Raji (cell line): Measurements from ENCODE around the gene MFN2.

ENCODE experiments used
- POLR2A ChIP-seq: IDR thresholded peaks from 2 replicates; pipeline ENCODE4 v1.6.1; 2011; ENCODE audit warnings: low read depth, low read length, control low read depth; ENCODE audit not compliant: insufficient read depth

Gene MFN2

DNA sequence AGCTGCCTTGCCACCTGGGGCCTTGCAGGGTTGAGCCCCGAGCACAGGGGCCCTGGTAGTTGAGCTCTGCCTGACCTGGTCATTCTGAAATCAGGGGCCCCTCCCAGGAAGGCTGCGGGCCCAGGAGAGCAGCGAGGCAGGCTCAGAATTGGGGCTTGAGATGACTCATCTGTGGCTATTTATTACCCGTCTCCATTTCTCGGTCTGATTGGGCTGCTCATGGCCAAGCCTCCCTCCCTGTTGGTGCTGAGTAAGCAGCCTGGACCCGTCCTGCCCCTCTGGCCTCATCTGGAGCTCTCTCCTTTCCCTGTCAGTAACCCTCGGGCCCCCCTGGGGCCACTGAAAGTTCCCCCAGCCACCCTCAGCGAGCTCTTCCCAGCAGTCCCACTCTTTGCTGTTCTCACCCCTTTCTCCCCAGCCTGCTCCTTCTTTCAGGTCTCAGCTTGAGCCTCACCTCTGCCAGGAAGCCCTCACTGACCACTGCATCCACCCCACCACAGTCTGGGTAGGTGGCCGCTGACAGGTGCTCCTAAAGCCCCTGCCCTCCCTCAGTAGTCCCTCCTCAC, 71.8 kb downstream of the MFN2 start:
- TF ChIP-seq POLR2A, result no peak

DNA sequence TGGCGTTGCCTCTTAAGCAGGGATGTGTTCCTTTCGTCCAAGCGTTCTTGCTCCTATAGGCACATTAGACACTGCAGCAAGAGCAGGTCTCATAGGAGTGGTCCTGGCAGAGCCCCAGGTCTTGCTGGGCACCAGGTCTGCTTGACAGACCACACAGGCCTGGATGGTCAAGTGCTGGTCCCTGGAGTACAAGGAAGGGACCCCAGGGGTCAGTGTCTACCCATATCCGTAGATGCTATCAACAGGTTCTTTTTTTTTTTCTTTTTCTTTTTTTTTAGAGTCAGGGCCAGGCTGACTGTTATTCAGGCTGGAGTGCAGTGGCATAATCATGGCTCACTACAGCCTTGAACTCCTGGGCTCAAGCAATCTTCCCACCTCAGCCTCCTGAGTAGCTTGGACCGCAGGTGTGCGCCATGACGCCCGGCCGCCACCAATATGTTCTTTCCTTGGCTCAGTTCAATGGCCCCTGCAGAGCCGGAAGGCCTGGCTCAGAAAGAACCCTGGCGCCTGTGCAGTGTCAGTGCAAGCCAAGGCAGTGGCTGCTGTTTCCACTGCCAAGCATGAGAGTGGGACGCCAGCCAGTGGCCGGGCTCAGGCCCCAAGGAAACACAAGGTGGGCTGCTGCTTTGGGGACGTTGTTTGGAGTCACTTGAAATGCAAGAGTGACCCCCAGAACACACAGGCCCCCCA, 72.9 kb downstream of the MFN2 start:
- no peak for TF ChIP-seq POLR2A

DNA sequence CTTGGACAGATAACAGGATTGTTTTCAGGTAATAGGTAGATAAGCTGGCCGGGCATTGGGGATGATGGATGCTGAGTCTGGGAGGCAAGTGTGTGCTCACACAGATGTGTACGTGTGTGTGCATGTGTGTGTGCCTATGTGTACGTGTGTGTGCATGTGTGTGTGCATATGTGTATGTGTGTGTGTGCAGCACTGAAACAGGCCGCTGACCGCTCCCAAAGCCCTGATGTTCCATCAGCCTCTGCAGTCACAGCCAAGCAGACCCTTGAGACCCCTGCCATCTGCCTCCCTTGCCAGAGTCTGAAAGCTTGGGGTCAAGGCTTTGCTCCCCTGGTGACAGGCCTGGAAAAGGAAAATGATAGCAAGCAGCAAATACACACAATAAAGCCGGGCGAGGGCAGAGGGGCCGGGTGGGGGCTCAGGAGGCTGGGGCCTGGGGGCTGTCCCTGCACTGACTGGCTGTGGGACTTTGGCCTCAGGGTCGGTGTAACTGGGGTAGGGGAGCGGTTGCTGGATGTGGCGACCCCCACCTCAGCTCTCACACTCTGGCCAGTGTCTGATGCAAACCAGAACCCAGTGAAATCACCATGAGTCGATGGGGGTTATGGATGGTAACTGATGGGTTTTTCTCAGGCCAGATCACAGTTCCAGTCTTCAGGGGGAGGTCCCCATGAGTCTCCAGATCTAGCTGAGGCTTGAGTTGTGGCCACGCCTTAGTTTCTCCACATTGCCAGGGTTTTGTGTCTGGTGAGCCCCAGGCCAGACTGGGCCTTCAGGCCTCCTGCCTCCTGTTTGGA, 73.7 kb downstream of the MFN2 start:
- TF ChIP-seq POLR2A, result no peak

DNA sequence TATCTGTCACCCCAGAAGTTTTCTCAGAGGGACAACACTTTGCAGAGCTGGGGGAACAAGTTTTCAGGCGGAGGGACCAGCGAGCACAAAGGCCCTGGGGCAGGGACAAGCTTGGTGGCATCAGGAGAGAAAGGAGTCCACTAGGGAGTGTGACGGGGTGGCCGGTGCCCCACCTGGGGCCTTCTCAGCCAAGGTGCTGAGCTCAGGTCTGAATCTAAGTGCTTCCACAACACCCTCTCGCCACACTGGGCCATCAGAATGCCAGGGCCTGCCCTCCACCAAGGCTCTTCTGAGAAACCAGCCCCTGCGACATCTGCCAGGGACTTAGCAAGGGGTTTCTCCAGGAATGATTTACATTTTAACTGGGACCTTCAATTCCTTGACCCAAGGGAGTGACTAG, 75.0 kb downstream of the MFN2 start:
- TF ChIP-seq POLR2A, result no peak

DNA sequence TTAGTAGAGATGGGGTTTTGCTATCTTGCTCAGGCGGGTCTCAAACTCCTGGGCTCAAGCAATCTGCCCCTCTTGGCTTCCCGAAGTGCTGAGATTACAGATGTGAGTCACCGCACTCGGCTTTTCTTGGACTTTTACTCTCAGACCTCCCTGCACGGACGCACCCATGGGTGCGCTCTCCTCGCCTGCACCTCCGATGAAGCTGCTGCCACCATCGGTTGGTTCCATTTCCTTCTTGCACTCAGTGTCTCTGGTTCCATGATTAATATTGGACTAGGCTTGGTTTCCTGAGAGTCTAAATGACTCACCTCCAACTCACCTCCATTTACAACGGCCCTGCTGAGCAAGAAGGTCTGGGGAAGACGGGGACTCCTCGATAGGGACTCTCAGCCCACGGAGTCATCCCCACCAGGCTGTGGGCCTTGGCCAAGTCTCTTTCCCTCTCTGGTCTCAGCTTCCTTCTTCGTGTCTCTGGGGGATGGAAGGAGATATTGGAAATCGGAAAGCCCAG, 76.1 kb downstream of the MFN2 start:
- no peak for TF ChIP-seq POLR2A

DNA sequence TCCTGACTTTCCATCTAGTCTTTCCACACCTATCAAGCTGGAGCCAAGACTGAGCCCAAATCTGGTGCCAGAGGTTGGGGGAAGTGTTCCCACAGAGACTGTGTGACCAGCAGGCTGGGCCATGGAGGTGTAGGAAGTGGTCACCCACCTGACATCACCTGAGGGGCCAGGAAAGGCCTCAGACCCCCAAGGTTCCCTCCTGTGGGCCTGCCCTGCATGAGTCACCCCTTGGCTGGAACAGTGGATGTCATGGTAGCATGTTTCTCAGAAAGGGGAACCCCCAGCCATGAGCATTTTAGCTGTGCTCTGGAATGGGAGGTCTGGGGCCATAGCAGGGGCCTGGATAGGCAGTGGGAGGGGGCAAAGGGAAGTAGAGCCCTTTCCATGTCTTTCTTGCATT, 77.1 kb downstream of the MFN2 start:
- TF ChIP-seq POLR2A, result no peak

DNA sequence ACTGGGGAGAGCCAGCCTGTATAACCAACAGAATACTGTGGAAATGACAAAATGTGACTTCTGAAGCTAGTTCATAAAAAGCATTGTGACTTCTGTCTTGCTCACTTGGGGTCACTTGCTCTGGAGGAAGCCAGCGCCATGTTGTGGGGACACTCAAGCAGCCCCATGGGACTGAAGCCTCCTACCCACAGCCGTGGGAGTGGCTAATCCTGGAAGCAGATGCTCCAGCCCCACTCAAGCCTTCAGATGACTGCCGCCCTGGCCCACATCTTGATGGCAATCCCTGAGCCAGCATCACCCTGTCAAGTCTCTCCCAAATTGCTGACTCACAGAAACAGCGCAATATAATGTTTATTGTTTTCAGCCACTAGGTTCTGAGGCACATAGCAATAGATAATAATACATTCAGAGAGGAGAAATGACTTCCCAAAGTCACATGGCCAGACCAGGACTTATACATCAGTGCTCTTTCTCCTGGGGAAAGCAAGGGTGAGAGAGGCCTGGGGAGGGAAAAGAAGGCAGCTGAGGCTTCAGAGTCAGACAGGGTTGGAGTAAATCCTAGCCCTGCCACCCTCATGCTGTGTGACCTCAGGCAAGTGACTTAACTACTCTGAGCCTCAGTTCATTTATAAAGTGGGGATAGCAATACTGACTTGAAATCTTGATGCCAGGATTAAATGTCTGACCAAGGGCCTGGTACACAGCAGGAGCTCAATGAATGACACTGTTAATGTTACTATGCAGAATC, 77.9 kb downstream of the MFN2 start:
- TF ChIP-seq POLR2A, result no peak

DNA sequence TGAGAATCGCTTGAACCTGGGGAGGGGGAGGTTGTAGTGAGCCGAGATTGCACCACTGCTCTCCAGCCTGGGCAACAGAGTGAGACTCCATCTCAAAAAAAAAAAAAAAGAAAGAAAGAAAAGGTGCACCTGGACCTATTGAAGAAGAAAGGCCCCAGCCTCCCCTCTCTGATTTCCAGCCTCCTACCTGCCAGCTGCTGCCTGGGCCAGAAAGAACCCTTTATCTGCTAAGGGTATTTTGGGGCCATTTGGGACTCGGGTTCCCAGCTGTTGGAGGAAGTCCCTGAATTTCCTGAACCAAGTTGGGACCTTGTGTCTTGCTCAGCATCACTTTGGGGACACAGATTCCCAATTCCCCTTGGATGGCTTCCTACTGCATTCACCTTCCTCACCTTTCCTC, 79.0 kb downstream of the MFN2 start:
- TF ChIP-seq POLR2A, result no peak

DNA sequence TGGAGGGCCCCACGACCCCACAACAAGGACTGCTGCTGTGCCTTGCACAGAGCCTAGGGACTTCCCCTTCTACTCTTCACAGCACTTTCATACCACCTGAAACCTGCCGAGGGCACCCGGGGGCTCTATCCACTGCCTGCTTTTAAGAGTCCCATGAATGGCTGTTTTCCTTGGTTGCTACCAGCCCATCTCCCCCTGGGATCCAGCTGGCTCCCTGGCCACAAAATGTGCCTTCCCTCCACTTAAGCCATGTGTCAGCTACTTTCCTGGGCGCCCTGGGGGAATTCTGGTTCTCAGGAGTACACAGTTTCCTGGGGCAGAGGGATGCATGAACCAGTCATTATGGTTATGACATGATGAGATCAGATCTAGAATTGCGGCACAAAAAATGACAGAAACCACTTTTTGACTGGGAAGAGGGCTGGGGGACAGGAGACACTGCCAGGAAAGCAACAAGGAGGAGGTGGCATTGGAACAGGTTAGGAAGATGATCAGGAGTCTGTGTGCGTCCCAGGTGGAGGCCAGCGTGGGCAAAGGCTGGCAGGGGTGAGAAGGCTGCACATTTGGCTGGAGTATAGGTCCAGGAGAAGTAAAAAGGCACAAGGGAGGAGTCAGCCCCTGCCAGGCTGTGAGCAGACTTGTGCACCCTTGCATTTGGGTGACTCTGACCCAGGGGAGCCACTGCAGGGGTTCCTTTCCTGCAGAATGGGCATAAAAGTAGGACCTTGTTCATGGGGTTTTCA, 79.6 kb downstream of the MFN2 start:
- TF ChIP-seq POLR2A, result no peak

DNA sequence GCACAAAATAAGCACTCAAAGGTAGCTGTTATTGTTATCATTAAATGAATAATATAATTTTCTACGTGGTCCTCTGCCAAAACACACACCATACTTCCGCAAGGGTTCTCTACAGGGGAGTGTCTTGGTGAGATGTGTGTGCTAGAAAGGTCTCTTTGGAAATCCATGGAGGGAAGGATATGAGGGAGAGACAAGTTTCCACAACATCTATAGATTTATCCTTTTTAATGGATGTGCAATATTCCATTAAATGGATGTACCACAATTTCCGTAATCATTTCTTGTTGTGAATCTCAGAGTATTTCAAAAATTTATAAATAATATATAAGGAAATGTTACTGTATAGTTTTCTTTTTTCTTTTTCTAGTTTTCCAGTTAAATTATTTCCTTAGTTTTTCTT, 80.3 kb downstream of the MFN2 start:
- no peak for TF ChIP-seq POLR2A
